HCT116 (cell line): Measurements from ENCODE around the gene NEK6. TPM values are rescaled to one million over a fixed set of nuclear protein-coding genes. Genes with fewer than 3 reads are reported as not detected.

Experiments used
- ATAC-seq: fragments of 200-7000 bp; cut with Tn5 transposase; 2 replicates; pipeline ENCODE4 v1.9.1; 2020; ENCODE audit warnings: mild to moderate bottlenecking, moderate library complexity
- BruUV-seq: library from RNA; stranded (reverse); fragments of 400-500 nt; replicated peaks from 2 replicates; lab custom pipeline; 2021; lab: Mats Ljungman, UMichigan
- CTCF ChIA-PET: fragments of 300-600 bp; sonication (Branson Sonifier 250); formaldehyde crosslinking; loops from one replicate; lab custom pipeline; 2021; ENCODE audit warnings: antibody characterized with exemption; lab: Charles Lee
- POLR2A ChIA-PET: fragments of 300-600, 350-600 bp; sonication (Branson Sonifier 250); formaldehyde crosslinking; loops from one replicate; lab custom pipeline; 2021; ENCODE audit warnings: antibody characterized with exemption; lab: Charles Lee
- RAD21 ChIA-PET, 2 experiments: fragments of 300-600 bp; sonication (Branson Sonifier 250); formaldehyde crosslinking; loops; one replicate each; lab custom pipeline; 2023; ENCODE audit warnings: low total read pairs in 2 of 2; ENCODE audit not compliant: uncharacterized antibody in 2 of 2, unreplicated experiment in 2 of 2, low non-redundant PET in 1 of 2; lab: Charles Lee
- DNase-seq: peaks from one replicate; pipeline ENCODE4 v3.0.0-alpha.2; 2010; ENCODE audit warnings: low read depth, low spot score
- H2AFZ ChIP-seq: fragments of 200-600 bp; shearing (Covaris generic), sonication (generic); 2 replicates; pipeline ENCODE4 v1.6.1; 2017; ENCODE audit warnings: low read depth, mixed run types, mixed read lengths, antibody characterized with exemption, low read length; ENCODE audit not compliant: poor library complexity, severe bottlenecking
- H3K27ac ChIP-seq: 2 replicates; pipeline ENCODE4 v1.5.1; 2012; ENCODE audit warnings: low read depth, low read length
- H3K27me3 ChIP-seq: fragments of 200-600 bp; sonication (generic); 2 replicates; pipeline ENCODE4 v1.6.1; 2016; ENCODE audit warnings: mixed run types, low read length, mixed read lengths; ENCODE audit not compliant: insufficient read depth
- H3K36me3 ChIP-seq, 2 experiments: fragments of 200-500 bp in 1 of 2; fragments of 200-600 bp in 1 of 2; sonication (Bioruptor generic) in 1 of 2; sonication (generic) in 1 of 2; 2 replicates each; pipeline versions ENCODE4 v1.5.1 to v1.6.1; 2014 to 2016; ENCODE audit warnings: low read length in 2 of 2, inconsistent platforms in 1 of 2, mixed read lengths in 1 of 2, mixed run types in 1 of 2; ENCODE audit not compliant: insufficient read depth in 2 of 2, control insufficient read depth in 1 of 2
- H3K4me1 ChIP-seq, 2 experiments: fragments of 200-600 bp in 1 of 2; sonication (generic) in 1 of 2; 2 replicates each; pipeline versions ENCODE4 v1.5.1 to v1.6.1; 2012 to 2017; ENCODE audit warnings: low read length in 2 of 2, inconsistent platforms in 1 of 2, mild to moderate bottlenecking in 1 of 2, mixed read lengths in 1 of 2, mixed run types in 1 of 2, moderate library complexity in 1 of 2; ENCODE audit not compliant: insufficient read depth in 2 of 2, control insufficient read depth in 1 of 2
- H3K4me2 ChIP-seq: fragments of 200-600 bp; sonication (generic); 2 replicates; pipeline ENCODE4 v1.6.1; 2017; ENCODE audit warnings: mixed run types, low read length, mixed read lengths
- H3K4me3 ChIP-seq, 2 experiments: fragments of 200-600 bp in 1 of 2; sonication (generic) in 1 of 2; replicated peaks in 1 of 2; 2 replicates each; pipeline ENCODE4 v1.5.1; 2011 to 2016; ENCODE audit warnings: low read length in 2 of 2, control low read depth in 1 of 2, low read depth in 1 of 2, mild to moderate bottlenecking in 1 of 2, mixed read lengths in 1 of 2, mixed run types in 1 of 2
- H3K79me2 ChIP-seq: fragments of 200-600 bp; sonication (generic); 2 replicates; pipeline ENCODE4 v1.6.1; 2017; ENCODE audit warnings: mild to moderate bottlenecking, mixed run types, low read length, moderate library complexity, mixed read lengths; ENCODE audit not compliant: insufficient read depth
- H3K9ac ChIP-seq: fragments of 200-600 bp; sonication (generic); 2 replicates; pipeline ENCODE4 v1.6.1; 2016; ENCODE audit warnings: low read length, mixed read lengths
- H3K9me2 ChIP-seq: fragments of 200-600 bp; sonication (generic), shearing (Covaris generic); 2 replicates; pipeline ENCODE4 v1.6.1; 2017; ENCODE audit warnings: mixed run types, mild to moderate bottlenecking, moderate library complexity; ENCODE audit not compliant: insufficient read depth
- H3K9me3 ChIP-seq, 2 experiments: fragments of 200-500 bp in 1 of 2; fragments of 200-600 bp in 1 of 2; sonication (Bioruptor generic) in 1 of 2; sonication (generic) in 1 of 2; 2 replicates each; pipeline ENCODE4 v1.6.1; 2014 to 2017; ENCODE audit warnings: low read length in 2 of 2, mixed read lengths in 2 of 2, inconsistent platforms in 1 of 2, low read depth in 1 of 2, mild to moderate bottlenecking in 1 of 2, mixed run types in 1 of 2, moderate library complexity in 1 of 2; ENCODE audit not compliant: control insufficient read depth in 1 of 2, insufficient read depth in 1 of 2
- H4K20me1 ChIP-seq: fragments of 200-600 bp; sonication (generic), shearing (Covaris generic); 2 replicates; pipeline ENCODE4 v1.6.1; 2017; ENCODE audit warnings: mixed run types, mild to moderate bottlenecking, moderate library complexity; ENCODE audit not compliant: insufficient read depth
- CTCF ChIP-seq, 3 experiments: fragments of 200-600 bp in 1 of 3; sonication (generic) in 1 of 3; IDR thresholded peaks in 2 of 3; conservative IDR thresholded peaks in 1 of 3; 2 replicates each; pipeline ENCODE4 v1.5.1; 2012 to 2017; ENCODE audit warnings: low read depth in 2 of 3, low read length in 2 of 3, antibody characterized with exemption in 1 of 3, borderline replicate concordance in 1 of 3, control low read depth in 1 of 3, mild to moderate bottlenecking in 1 of 3, mixed read lengths in 1 of 3, mixed run types in 1 of 3, moderate library complexity in 1 of 3; ENCODE audit not compliant: insufficient read depth in 1 of 3
- ELF1 ChIP-seq: IDR thresholded peaks from 2 replicates; pipeline ENCODE4 v1.6.1; 2012; ENCODE audit warnings: low read depth, borderline replicate concordance
- RAD21 ChIP-seq: IDR thresholded peaks from 2 replicates; pipeline ENCODE4 v1.6.1; 2012; ENCODE audit warnings: low read depth, mild to moderate bottlenecking
- REST ChIP-seq: IDR thresholded peaks from 2 replicates; pipeline ENCODE4 v1.6.1; 2012; ENCODE audit warnings: low read depth
- ZBTB33 ChIP-seq: IDR thresholded peaks from 2 replicates; pipeline ENCODE4 v1.6.1; 2011; ENCODE audit warnings: mild to moderate bottlenecking, low read length, moderate library complexity; ENCODE audit not compliant: insufficient replicate concordance; ENCODE audit errors: extremely low read depth
- intact Hi-C: fragments of 100-400 bp; cut with micrococcal nuclease; formaldehyde crosslinking; loops from 2 replicates; pipeline ENCODE4 v1.10.0; 2022
- total RNA-seq: library from RNA; stranded (reverse); gene quantifications from one replicate; pipeline ENCODE4 v1.2.1, GENCODE V29; 2021; ENCODE audit not compliant: unreplicated experiment

NEK6 gene
- total RNA-seq, 1 experiment from 2014 or later, result 40.8 TPM

- TF ChIP-seq CTCF (IDR thresholded peaks at IDR 0.05 in 2 of 3, conservative IDR thresholded peaks at IDR 0.05 in 1 of 3; ENCODE audit: borderline replicate concordance in 1 of 3, insufficient read depth in 1 of 3, low read depth in 2 of 3, low read length in 2 of 3), result no peak
- no peak for TF ChIP-seq RAD21
- no peak for TF ChIP-seq ZBTB33
- TF ChIP-seq REST, result no peak
- TF ChIP-seq ELF1, result no peak
Observed at GRCh38 chr9:124332361-124333202, 74.8 kb downstream of the NEK6 start.

More at GRCh38 chr9:124332361-124333202, 74.8 kb downstream of the NEK6 start:
- DNase-seq (no peak), ATAC-seq (no peak)
- Histone ChIP-seq H3K79me2 (no peaks in the 10 kb centered on the region), H3K9me2 (no peaks in the 10 kb centered on the region), H4K20me1 (no peaks in the 10 kb centered on the region), H3K4me1 (no peaks in the 10 kb centered on the region), H3K9ac (no peak overlapping the region), H3K4me2 (no peak overlapping the region), H3K9me3 (no peaks in the 10 kb centered on the region), H2AFZ (no peak overlapping the region), H3K27me3 (no peaks in the 10 kb centered on the region), H3K36me3 (peaks cover 2 to 10% of the 10 kb centered on the region in 2 experiments; a peak in 2 of 4 replicates), H3K4me3 (no peak overlapping the region), H3K27ac (no peak overlapping the region)
- intact Hi-C loops, result no loop called here
- CTCF ChIA-PET, result no interaction called here
- POLR2A ChIA-PET, result no interaction called here
- RAD21 ChIA-PET, result no interaction called here
- BruUV-seq, result no TSS peak
